Loucy (cell line): ENCODE data around the gene TMEM47.

Source experiments
- H2AFZ ChIP-seq: fragments of 200-600 bp; sonication (generic); 2 replicates; pipeline ENCODE4 v1.6.0; 2016; ENCODE audit warnings: antibody characterized with exemption, mild to moderate bottlenecking, low read length, moderate library complexity
- H3F3A ChIP-seq: fragments of 200-600 bp; 2 replicates; pipeline ENCODE4 v1.6.0; 2016; ENCODE audit warnings: antibody characterized with exemption, low read depth, mild to moderate bottlenecking
- H3K27me3 ChIP-seq: fragments of 200-600 bp; sonication (generic); 2 replicates; pipeline ENCODE4 v1.6.1; 2014; ENCODE audit warnings: low read length, mild to moderate bottlenecking; ENCODE audit not compliant: insufficient read depth, poor library complexity, severe bottlenecking
- H3K36me3 ChIP-seq: fragments of 200-600 bp; sonication (generic); 2 replicates; pipeline ENCODE4 v1.6.1; 2016; ENCODE audit warnings: low read length; ENCODE audit not compliant: insufficient read depth
- H3K4me1 ChIP-seq: fragments of 200-600 bp; sonication (generic); 2 replicates; pipeline ENCODE4 v1.5.1; 2014; ENCODE audit warnings: low read length, mild to moderate bottlenecking; ENCODE audit not compliant: insufficient read depth, poor library complexity, severe bottlenecking
- H3K4me2 ChIP-seq: fragments of 200-600 bp; sonication (generic); 2 replicates; pipeline ENCODE4 v1.6.0; 2014; ENCODE audit warnings: antibody characterized with exemption, low read length, low read depth, mild to moderate bottlenecking; ENCODE audit not compliant: poor library complexity, severe bottlenecking
- H3K4me3 ChIP-seq: fragments of 200-600 bp; sonication (generic); 2 replicates; pipeline ENCODE4 v1.5.1; 2014; ENCODE audit warnings: low read length, mild to moderate bottlenecking, mixed read lengths; ENCODE audit not compliant: poor library complexity, severe bottlenecking
- H3K79me2 ChIP-seq: fragments of 200-600 bp; sonication (generic); 2 replicates; pipeline ENCODE4 v1.6.1; 2014; ENCODE audit warnings: low read length; ENCODE audit not compliant: insufficient read depth
- H3K9ac ChIP-seq: fragments of 200-600 bp; sonication (generic); 2 replicates; pipeline ENCODE4 v1.6.0; 2014; ENCODE audit warnings: mild to moderate bottlenecking, low read depth, low read length, moderate library complexity; ENCODE audit not compliant: poor library complexity, severe bottlenecking
- H3K9me2 ChIP-seq: fragments of 200-600 bp; sonication (generic); replicated peaks from 2 replicates; pipeline ENCODE4 v1.6.1; 2016; ENCODE audit warnings: low read depth, low read length, mixed read lengths
- H3K9me3 ChIP-seq: fragments of 200-600 bp; sonication (generic); 2 replicates; pipeline ENCODE4 v1.6.1; 2014; ENCODE audit warnings: mild to moderate bottlenecking, antibody characterized with exemption, low read length, low read depth; ENCODE audit not compliant: insufficient read depth
- H4K20me1 ChIP-seq: fragments of 200-600 bp; sonication (generic); 2 replicates; pipeline ENCODE4 v1.6.0; 2014; ENCODE audit warnings: antibody characterized with exemption, low read length, mild to moderate bottlenecking; ENCODE audit not compliant: insufficient read depth, poor library complexity, severe bottlenecking
- EZH2phosphoT487 ChIP-seq: fragments of 200-600 bp; IDR thresholded peaks from 2 replicates; pipeline ENCODE4 v1.6.1; 2018; ENCODE audit warnings: antibody characterized with exemption, mild to moderate bottlenecking, moderate library complexity, borderline replicate concordance
- TF ChIP-seq, protein P1 (sequence below): fragments of 200-600 bp; sonication (generic); conservative IDR thresholded peaks from 2 replicates; pipeline ENCODE4 v1.5.1; 2014; ENCODE audit warnings: mild to moderate bottlenecking, antibody characterized with exemption, low read length

Gene TMEM47

DNA sequence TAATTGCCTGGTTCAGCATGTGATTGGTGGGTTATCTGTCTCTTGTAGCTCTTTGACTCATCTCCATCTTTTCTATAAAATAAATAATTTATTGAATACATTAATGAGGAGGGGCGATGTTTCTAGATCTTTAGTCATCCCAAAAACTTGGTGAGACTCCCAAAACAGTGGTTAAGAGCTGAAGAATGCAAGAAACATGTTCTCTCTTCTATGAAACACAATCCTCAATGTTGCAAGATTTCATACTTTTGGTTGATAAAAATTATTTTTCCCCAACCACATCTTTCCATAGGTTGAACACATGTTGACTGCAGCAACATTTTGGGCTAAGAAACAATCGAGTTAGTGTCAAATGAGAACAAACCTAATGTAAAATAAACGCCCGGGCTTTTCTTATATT lies 1.2 kb upstream of the TMEM47 start:
- no peaks in the 10 kb centered on the region for H3K79me2 ChIP-seq
- no peaks in the 10 kb centered on the region for H3K27me3 ChIP-seq
- no peak overlapping the region for H2AFZ ChIP-seq
- no peak overlapping the region for H3K9ac ChIP-seq
- H3K9me3 ChIP-seq = no peaks in the 10 kb centered on the region
- H3K36me3 ChIP-seq = no peaks in the 10 kb centered on the region
- TF ChIP-seq, protein P1, sequence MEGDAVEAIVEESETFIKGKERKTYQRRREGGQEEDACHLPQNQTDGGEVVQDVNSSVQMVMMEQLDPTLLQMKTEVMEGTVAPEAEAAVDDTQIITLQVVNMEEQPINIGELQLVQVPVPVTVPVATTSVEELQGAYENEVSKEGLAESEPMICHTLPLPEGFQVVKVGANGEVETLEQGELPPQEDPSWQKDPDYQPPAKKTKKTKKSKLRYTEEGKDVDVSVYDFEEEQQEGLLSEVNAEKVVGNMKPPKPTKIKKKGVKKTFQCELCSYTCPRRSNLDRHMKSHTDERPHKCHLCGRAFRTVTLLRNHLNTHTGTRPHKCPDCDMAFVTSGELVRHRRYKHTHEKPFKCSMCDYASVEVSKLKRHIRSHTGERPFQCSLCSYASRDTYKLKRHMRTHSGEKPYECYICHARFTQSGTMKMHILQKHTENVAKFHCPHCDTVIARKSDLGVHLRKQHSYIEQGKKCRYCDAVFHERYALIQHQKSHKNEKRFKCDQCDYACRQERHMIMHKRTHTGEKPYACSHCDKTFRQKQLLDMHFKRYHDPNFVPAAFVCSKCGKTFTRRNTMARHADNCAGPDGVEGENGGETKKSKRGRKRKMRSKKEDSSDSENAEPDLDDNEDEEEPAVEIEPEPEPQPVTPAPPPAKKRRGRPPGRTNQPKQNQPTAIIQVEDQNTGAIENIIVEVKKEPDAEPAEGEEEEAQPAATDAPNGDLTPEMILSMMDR = no peak
- TF ChIP-seq EZH2phosphoT487 = no peak
- no peaks in the 10 kb centered on the region for H3K9me2 ChIP-seq
- no peaks in the 10 kb centered on the region for H3K4me1 ChIP-seq
- H4K20me1 ChIP-seq = no peaks in the 10 kb centered on the region
- no peaks in the 10 kb centered on the region for H3F3A ChIP-seq
- H3K4me2 ChIP-seq = no peak overlapping the region
- no peak overlapping the region for H3K4me3 ChIP-seq

DNA sequence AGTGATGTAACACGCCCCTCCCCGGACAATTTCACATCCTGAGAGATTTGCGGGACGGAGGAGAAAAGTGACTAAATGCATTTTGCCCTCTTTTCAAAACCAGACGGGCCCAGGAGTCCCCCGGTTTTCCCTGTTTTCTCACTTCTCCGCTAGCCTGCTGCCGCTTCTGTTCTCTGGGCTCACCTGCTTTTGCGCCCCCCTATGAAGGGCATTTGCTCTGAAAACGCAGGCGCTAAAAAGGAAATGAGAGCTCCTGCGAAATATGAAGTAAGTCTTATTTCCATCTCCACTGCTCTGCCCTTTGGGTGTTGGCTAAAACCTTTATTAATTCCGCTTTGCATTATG lies 613 bp upstream of the TMEM47 start:
- H2AFZ ChIP-seq = no peak overlapping the region
- no peaks in the 10 kb centered on the region for H3K27me3 ChIP-seq
- no peaks in the 10 kb centered on the region for H3K4me1 ChIP-seq
- H3K36me3 ChIP-seq = no peaks in the 10 kb centered on the region
- H3F3A ChIP-seq = no peaks in the 10 kb centered on the region
- no peak overlapping the region for H3K4me2 ChIP-seq
- H4K20me1 ChIP-seq = no peaks in the 10 kb centered on the region
- no peaks in the 10 kb centered on the region for H3K79me2 ChIP-seq
- H3K9me3 ChIP-seq = no peaks in the 10 kb centered on the region
- no peaks in the 10 kb centered on the region for H3K9me2 ChIP-seq
- no peak overlapping the region for H3K9ac ChIP-seq
- H3K4me3 ChIP-seq = no peak overlapping the region
- no peak for TF ChIP-seq EZH2phosphoT487
- TF ChIP-seq, protein P1 = no peak

DNA sequence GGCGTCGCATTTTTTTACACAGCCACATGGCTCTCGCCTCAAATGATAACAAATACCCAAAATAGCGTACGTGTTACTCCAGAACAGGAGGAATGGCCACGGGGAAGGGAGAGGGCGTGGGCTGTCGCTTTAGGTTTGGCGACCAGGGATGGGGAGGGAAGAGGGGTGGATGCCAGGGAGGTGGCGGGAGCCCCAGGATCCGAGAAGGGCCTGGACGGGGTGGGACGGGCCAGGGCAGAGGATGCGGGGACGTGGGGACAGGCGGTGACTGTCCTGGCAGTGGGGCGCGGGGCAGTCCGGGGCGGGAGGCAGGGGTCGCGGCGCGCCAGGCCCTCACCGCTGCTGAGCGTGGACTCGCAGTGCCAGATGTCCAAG lies 631 bp downstream of the TMEM47 start:
- no peaks in the 10 kb centered on the region for H3K79me2 ChIP-seq
- H3K4me1 ChIP-seq = no peaks in the 10 kb centered on the region
- no peak overlapping the region for H3K9ac ChIP-seq
- no peaks in the 10 kb centered on the region for H3K9me3 ChIP-seq
- no peak overlapping the region for H3K4me2 ChIP-seq
- H3K9me2 ChIP-seq = no peaks in the 10 kb centered on the region
- TF ChIP-seq, protein P1 = no peak
- TF ChIP-seq EZH2phosphoT487 = no peak
- no peak overlapping the region for H3K4me3 ChIP-seq
- H3K36me3 ChIP-seq = no peaks in the 10 kb centered on the region
- no peak overlapping the region for H2AFZ ChIP-seq
- H4K20me1 ChIP-seq = no peaks in the 10 kb centered on the region
- H3K27me3 ChIP-seq = no peaks in the 10 kb centered on the region
- no peaks in the 10 kb centered on the region for H3F3A ChIP-seq
